GM21737 (cell line): Measurements from ENCODE around the gene NEURL1.
"Not testable (repeated sequence)": the region's sequence is repeated elsewhere in the genome, so short reads cannot be mapped to it uniquely, and the experiment has no call there.

Experiments used
- ATAC-seq: cut with Tn5 transposase; IDR thresholded peaks from one replicate; pipeline ENCODE4 v1.9.1; 2021; ENCODE audit warnings: mild to moderate bottlenecking, moderate library complexity; ENCODE audit not compliant: unreplicated experiment

NEURL1 gene

GRCh38 chr10:103492655-103493261 lies 747 bp upstream of the NEURL1 start:
- ATAC-seq = no peak

- ATAC-seq = no peak
Measured at GRCh38 chr10:103493916-103494877, 692 bp downstream of the NEURL1 start.

- no peak for ATAC-seq
Measured at GRCh38 chr10:103495321-103495720, 1.8 kb downstream of the NEURL1 start.

DNA sequence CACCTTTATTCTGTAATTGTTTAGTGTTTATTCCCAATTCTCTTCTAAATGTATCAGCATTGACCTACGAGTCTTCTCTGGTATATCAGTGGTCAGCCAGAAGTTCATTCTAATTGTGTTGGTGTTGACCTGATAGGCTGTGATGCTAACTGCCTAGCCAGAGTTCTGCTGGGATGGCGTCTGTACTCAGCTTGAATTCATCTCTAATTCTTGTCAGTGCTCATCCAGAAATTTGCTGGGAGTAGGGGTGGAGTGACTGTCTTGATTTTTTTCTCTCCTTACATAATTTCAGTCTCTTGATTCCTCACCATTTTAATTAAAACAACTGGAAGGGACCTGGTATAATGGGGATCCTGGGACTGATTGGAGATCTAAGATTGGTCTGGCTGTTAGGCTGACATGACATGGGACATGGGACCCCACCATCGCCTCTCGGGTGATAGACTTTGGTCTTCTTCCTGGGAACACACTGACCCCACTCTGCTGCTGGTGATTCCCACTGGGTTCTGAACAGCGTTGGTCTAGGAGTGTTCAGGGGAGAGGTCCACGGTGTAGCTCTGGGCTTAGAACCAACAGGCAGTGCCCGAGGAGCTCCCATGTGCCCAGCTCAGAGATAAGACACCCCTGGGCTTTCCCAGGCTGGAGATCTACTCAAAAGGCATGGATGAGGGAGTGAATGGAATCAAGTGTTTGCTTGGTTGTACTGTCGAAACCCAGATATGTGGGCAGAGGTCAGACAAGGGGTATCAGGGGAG lies 3.8 kb downstream of the NEURL1 start:
- no peak for ATAC-seq

- no peak for ATAC-seq
Measured at GRCh38 chr10:103498936-103499638, 5.6 kb downstream of the NEURL1 start.

DNA sequence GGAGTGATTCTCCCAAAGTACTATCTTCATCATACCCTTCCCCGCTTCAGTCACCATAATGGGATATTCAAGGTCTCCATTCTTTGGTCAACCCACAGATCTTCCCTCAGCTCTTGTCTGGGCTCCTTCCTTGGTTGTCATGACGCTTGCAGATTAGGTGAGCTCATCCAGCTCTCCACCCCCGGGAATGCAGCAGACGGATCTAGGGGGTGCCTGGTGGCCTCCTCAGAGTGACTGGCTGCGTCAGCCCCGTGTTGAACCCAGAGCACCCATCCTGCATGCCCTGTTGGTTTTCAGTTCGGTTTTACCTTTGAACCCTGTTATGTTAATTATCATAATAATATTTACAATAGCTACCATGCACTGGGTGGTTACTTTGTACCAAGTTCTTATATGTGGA lies 6.4 kb downstream of the NEURL1 start:
- ATAC-seq = no peak

GRCh38 chr10:103500481-103500880 lies 7.0 kb downstream of the NEURL1 start:
- ATAC-seq = no peak

GRCh38 chr10:103501186-103501585 lies 7.7 kb downstream of the NEURL1 start:
- ATAC-seq = no peak

DNA sequence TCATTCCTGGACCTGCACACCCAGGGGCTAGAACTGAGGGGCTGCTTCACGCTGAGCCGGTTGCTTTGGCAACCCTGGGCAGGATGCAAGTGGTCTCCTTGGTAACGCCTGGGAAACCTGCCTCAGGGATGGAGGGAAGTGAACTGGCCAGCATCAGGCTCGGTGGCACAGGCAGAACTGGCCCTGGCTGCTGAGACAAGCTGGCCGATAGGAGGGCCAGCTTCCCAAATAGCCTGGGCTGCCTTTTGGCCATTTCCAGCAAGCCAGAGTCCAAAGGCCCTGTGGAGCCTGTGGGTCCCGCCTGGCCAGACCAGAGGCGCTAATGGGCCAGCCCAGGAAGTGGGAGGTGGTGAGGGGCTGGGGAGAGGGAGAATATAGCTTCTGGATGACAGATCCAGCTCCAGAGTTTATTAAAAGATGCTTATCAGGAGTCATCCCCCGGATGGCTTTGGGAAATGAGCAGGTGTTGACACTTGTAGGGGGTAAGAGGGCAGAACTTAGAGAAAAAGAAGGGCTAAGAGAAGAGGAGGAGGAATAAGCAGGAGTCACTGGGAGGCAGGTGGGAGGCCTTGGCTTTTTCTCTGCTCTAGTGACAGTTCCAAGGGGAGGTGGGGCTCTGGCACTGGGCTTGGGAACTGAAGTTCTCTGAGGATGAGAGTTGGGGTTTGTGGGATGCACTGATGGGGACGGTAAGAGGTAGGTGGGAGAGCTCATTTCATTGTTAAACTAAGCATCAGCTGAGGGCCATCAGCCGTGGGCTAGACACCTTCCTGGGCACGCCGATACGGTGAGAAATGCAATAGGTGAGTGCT lies 9.6 kb downstream of the NEURL1 start:
- ATAC-seq = no peak

- not testable (repeated sequence) for ATAC-seq
Measured at GRCh38 chr10:103503777-103504176, 10.3 kb downstream of the NEURL1 start.

DNA sequence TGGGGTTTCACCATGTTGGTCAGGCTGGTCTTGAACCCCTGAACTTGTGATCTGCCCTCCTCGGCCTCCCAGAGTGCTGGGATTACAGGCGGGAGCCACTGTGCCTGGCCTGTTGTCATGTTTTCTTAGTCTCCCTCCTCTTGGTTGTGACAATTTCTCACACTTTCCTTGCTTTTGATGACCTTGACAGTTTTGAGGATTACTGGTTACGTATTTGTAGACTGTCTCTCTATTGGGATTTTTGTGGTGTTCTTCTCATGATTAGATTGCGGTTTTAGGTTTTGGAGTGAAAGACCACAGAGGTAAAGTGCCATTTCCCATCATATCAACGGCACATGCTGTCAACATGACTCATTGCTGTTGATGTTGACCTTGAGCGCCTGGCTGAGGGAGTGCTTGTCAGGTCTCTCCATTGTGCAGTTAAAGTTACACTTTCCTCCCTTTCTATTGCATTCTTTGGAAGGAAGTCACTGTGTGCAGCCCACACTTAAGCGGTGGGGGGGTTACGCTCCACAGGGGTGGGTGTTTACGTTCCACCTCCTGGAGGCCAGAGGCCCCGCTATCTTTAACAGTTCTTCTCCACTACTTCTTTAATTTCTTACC lies 10.8 kb downstream of the NEURL1 start:
- no peak for ATAC-seq

DNA sequence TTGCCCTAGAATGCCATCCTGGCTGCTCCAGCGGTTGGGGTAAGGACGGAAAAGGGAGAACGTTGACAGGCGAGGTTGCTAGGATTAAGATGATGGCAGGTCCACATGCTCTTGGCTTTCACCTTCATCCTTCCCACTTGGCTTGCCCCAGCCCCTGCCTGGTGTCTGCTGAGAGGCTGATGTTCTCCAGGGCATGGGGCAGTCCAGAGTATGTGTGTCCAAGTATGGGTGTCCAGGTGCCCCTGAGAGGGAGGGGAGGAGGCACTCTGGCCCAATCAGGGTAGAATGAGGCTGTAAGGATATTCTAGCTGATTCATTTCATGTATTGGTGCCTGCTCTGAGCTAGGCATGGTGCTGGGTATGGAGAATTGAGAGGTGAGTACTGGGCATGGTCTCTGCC lies 12.6 kb downstream of the NEURL1 start:
- no peak for ATAC-seq

DNA sequence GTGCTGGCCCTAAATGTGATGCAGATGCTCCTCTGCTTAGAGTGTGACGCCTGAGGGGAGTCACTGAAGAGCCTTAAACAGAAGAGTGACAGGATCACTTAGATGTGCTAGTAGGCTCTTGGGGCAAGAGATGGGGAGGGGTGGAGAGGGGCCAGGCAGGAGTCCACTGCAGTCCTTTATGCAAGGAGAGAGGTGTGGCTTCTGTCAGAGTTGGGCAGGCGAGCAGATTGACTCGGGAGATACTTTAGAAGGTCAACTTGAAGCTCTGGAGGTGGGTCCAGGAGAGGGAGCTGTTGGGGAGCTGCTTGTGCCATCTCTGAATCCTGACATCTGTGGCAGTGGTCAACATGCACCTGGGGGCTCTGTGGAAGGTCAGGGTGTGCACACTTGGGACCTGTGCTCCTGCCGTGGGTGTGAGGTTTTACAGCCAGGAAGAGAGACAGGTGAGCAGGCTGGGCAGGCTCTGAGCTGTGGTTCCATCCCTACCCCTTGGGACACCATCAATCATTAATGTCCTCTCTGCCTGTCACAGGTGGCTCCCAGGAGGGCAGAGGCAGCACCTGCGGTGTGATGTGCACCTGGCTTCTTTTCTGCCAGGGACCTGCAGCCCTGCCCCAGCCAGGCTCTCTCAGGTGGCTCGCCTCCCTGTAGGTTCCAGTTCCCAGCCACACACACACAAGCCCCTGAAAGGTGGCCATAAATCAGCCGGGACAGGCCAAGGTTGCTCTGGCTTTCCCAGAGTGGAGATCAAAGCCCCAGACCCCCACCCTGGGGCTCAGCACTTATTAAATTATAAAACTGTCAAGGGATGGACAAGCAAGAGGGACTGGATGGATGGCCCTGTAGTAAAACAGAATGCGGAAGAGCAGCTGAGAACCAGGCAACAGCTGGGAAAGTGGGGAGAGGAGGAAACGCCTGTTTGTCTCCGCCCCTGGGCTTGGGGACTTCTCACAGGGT lies 14.0 kb downstream of the NEURL1 start:
- no peak for ATAC-seq

- no peak for ATAC-seq
Measured at GRCh38 chr10:103510046-103510685, 16.7 kb downstream of the NEURL1 start.

GRCh38 chr10:103510791-103511752 lies 17.6 kb downstream of the NEURL1 start:
- no peak for ATAC-seq

- ATAC-seq = no peak
Measured at GRCh38 chr10:103512166-103512565, 18.7 kb downstream of the NEURL1 start.
